HS-5 (cell line): ENCODE data around the gene GTPBP10.
"Not testable (repeated sequence)": the region's sequence is repeated elsewhere in the genome, so short reads cannot be mapped to it uniquely, and the experiment has no call there.

Source experiments
- DNase-seq: peaks from one replicate; pipeline ENCODE4 v3.0.0-alpha.2; 2012; ENCODE audit warnings: low read depth

The GTPBP10 gene, protein sequence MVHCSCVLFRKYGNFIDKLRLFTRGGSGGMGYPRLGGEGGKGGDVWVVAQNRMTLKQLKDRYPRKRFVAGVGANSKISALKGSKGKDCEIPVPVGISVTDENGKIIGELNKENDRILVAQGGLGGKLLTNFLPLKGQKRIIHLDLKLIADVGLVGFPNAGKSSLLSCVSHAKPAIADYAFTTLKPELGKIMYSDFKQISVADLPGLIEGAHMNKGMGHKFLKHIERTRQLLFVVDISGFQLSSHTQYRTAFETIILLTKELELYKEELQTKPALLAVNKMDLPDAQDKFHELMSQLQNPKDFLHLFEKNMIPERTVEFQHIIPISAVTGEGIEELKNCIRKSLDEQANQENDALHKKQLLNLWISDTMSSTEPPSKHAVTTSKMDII

DNA sequence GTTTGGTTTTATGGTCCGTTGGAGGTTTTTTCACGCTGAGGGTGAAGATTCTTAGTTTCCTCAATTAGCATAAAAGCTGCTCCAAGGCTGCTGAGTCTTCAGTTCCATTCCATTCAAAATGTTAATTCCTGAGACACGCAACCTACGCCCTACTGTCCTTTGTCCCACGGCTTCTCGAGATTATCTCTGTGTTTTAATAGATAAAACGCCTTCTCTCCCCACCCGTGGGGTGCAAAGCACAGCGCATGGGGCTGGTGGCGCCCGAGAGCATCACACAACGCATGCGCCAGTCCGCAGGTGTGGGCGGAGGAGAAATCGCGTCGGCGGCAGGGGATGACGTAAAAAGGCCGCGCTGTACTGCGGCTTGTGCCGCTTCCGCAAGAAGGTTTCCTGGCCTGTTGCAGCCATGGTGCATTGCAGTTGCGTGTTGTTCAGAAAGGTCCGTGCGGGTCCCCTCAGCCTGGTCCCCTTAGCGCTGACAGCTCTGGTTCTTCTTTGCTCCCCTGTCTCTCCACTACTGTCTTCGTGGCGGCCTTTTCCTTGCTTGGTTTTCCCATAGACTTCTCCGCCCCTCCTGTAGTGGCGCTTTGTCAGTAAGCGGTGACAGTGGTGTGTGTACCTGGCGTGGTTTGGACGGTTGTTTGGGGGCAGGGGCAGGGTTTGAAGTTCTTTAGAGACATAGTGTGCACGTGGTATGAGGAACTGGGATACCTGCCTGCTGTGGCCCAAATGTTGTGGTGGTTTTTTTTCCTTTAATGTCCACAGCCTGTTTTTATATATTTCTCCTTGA lies at the start of gene GTPBP10:
Gene GTPBP10 (plus strand): TSS at position 381 of the 790 bp plus-strand sequence. CDS start 26 bp downstream, at position 407.
- peak; percentile 58 for DNase-seq

DNA sequence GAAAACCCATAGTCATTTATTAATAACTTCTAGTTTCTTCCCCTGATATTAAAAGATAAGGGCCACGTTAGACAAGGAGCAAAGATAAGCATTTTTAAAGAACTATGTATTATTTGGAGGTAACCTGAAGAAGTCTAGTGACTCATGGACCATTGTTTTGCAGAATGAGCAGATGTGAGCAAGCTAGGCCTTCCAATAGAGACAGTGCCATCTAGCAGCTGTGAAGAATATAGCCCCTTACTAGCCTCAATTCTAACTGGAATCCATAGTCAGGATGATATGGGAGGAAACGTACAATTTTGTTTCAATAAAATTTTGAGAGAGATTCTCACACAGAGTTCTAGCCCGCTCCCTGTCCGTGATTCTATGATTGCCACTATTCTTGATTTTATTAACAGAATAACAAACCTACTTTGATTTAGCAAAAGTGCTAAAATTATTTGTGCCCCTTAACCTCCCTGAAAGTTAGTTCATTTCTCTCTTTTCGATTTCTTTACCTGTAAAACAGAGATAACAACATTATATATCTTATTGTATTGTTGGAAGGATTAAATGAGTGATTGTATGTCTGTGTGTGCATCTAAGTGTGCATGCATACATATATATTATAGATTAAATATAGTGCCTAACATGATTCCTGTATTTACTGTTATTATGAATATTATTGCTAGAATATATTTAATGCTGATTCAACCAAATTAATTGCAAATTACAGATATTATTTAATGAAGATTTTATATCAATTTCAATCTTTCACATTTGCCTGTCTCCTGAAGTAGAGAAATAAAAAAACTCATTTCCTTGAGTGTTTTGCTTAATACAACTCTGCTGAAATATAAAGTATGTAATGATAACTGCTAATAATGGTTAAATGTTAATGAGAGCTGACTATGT lies 48.1 kb upstream of the GTPBP10 start:
- DNase-seq: peak; percentile 32

DNA sequence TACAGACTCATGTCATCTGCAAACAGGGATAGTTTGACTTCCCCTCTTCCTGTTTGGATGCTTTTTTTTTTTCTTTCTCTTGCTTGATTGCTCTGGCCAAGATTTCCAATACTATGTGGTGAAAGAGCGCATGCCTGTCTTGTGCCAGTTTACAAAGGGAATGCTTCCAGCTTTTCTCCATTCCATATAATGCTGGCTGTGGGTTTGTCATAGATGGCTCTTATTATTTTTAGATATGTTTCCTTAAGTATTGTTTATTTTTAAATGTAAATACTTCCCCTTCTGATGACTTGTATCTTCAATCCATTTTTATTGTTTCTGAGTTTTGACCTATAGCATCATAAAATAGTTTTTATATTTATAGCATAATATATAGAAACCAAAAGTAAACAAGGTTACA lies 43.3 kb upstream of the GTPBP10 start:
- DNase-seq: no peak

DNA sequence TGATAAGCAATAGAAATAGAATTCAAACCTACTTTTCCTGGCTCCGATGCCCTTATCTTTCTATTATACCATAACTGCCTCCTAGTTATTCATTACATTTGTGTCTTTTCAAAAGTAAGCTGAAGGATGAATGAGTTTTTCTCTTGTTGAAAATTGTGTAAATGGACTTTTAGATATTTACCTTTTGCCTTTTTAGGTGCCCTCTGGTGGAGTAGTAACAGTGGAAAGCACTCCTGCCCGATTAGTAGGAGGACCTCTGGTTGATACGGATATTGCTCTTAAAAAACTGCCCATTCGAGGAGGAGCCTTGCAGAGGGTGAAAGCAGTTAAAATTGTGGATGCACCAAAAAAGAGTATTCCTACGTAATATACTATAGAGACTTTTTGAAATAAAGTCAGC lies 36.6 kb upstream of the GTPBP10 start:
- no peak for DNase-seq

DNA sequence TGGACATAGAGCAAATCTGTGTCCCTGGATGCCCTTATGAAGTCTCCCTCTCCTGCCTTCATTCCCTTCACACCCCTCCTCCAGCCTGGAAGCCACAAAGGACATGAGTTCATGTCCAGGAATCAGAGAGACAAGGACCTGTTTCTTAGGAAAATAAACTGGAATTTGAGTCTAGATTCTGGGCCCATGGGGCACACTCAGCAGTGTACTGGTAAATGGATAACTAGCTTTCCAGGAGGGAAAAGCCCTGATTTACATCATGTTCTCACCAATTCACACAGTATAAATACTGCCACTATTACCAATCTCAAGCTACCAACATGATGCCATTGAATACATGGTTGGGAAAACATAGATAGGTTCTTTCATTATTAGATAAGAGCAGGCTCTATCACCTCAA lies 35.3 kb upstream of the GTPBP10 start:
- no peak for DNase-seq

DNA sequence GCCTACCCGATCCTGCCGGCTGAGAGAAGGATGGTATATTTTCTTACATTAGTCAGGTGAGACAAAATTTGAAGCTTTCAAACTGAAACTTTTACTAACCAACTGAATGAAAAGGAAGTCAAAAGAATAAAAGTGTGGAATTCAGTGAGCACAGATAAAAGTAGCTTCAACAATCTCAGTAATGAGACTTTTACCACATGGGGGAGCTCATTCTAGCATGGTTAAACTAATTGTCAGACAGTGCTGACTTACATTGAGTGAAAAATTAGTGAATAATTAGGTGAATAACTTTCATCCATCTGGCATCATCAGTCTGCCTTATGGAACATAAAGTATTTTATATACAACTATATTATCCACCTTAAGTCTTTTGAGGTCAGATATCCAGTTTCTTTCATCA lies 33.8 kb upstream of the GTPBP10 start:
- no peak for DNase-seq

DNA sequence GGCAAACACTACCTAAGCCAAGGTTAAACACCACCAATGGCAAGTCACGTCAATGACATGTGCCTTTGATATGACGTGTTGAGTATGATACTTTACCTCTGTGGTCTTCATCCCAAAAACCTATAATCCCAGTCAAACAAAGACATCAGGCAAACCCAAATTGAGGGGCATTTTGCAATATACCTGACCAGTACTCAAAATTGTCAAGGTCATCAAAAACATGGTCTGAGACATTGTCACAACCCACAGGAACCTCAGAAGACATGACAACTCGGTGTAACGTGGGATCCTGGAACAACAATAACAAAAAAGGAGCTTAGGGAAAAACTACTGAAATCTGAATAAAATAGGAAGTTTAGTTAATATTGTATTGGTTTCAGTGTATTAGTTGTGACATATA lies 32.6 kb upstream of the GTPBP10 start:
- no peak for DNase-seq

DNA sequence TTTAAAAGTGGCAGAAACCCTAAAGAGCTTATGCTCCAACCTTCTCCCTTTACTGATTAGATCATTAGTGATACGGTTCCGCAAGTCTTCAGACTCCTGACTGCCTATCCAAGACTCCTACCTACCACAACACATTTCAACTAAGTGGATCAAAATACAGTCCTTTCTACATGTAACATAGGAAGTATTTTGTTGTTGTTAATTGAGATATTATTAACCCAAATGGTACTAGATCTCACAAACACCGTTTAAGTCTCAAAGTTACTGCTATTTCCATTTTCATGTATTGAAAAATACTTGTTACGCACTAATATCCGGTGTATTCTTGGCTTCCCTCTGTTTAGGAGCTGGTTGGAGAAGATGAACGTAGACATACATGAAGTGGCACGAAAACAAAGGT lies 26.5 kb upstream of the GTPBP10 start:
- DNase-seq: no peak

DNA sequence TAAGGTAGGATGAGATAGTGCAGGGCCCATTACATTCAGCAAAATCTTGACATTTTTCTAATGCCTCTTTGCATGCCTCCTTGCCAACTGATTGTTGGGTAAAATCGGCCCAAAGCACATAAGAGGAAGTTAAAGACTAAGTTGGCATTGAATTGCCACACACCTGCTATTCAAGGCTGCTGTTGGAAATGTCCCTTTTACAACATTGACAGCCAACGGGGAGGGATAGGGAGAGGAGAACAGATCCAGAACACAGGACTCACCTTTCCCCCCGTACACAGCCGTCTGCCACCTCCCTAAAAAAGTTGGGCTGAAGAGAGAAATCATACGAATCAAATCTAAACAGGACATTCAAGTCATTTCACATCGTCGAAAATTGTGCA lies 26.1 kb upstream of the GTPBP10 start:
- DNase-seq: no peak

DNA sequence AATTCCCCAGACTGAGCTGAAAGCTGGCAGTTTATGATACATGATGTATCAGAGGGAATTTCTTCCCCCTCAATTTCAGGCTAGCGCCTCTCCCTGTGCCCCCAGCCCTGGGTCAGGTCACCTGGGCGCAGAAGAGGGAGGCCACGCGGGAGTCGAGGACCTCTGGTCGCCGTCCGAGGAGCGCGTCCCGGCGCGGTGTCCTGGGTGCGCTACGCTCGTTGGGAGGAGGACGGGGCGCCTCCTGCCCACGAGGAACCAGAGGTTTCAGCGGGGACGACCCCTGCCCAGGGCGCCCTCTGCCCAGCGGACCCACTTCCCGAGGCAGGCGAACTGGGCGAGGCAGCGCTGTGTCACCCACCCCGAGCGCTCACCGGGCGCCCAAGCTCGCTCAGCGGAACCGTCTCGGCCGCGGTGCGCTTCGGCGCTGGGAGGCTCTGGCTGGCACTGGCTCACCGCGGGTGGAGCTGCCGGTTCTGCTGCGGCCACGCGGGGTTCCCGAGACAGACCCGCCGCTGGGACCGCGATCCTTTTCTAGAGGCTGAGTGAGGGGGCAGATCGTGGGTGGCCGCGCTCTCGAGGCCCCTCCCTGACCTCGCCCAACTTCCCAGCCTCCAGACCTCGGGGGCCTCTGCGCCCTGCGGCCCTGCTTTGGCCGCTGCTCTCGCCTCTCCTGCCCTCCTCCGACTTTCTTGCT lies 25.6 kb upstream of the GTPBP10 start, which contains the start of gene FAM237B:
Gene FAM237B (minus strand): TSS at position 504 of the 694 bp plus-strand sequence. CDS start 1,556 bp downstream, outside the sequence.
- no peak for DNase-seq

DNA sequence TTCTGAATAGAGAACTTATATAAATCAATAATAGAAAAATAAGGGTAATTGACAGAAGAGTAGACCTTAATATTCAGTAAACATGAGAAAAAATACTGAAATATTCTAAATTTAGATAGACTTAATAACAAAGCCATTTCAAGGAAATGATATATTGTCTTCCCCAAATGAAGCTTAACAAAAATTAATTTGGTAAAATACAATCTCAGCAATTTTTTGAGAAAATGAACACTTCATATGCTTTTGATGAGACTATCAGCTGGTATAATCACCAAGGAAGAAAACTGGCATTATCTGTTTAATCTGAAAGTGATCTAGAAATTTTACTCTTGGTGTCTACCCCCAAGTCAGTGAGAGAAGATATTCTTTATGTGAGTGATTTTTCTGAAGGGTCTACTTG lies 23.7 kb upstream of the GTPBP10 start:
- no peak for DNase-seq

DNA sequence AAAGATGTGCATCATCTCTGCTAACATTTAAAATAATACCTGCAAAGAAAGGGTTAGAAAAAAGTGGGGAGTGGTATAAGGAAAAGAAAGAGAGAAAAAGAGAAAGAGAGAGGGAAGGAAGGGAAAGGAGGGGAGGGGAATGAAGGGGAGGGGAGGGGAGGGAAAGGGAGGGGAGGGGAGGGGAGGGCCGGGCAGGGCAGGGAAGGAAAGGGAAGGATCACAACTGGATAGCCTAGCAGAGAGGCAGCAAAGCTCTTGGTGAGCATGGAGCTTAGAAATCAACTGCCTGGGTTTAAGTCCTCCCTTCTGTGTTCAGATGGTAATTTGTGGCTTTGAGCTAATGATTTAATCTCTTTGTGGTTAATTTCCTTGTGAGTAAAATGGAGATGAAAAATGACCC lies 20.0 kb upstream of the GTPBP10 start:
- no peak for DNase-seq

DNA sequence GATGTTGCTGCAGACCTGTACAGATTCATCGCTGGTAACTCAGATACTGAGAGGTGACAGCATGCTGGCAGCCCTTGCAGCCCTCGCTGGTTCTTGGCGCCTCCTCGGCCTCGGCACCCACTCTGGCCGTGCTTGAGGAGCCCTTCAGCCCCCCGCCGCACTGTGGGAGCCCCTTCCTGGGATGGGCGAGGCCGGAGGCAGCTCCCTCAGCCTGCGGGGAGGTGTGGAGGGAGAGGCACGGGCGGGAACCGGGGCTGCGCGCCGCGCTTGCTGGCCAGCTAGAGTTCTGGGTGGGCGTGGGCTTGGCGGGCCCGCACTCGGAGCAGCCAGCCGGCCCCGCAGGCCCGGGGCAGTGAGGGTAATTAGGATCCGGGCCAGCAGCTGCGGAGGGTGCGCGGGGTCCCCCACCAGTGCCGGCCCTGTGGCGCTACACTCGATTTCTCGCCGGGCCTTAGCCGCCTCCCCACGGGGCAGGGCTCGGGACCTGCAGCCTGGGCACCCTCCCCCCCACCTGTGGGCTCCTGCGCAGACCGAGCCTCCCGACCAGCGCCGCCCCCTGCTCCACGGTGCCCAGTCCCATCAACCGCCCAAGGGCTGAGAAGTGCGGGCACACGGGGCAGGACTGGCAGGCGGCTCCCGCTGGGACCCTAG lies 12.2 kb upstream of the GTPBP10 start:
- DNase-seq: no peak

DNA sequence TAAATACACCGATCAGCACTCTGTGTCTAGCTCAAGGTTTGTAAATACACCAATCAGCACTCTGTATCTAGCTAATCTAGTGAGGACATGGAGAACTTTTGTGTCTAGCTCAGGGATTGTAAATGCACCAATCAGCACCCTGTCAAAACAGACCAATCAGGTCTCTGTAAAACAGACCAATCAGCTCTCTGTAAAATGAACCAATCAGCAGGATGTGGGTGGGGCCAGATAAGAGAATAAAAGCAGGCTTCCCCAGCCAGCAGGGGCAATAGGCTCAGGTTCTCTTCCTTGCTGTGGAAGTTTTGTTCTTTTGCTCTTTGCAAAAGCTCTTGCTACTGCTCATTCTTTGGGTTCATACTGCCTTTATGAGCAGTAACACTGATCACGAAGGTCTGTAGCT lies 11.6 kb upstream of the GTPBP10 start:
- not testable (repeated sequence) for DNase-seq

DNA sequence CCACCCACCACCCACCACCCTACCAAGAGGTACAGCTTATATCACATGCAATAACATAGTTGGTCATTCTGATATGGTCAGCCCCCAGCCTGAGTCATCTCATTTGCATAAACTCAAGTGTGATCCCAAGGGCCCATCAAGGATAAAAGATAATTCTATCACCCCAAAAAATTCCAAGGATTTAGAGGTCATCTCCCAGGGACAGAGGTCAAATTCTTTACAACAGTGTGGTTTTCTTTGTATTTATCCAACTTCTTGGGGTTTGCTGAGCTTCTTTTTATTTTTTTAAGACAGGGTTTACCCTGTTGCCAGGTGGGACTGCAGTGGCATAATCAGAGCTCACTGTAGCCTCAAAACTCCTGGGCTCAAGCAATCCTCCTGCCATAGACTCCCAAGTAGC lies 9.4 kb upstream of the GTPBP10 start:
- peak; percentile 15 for DNase-seq

DNA sequence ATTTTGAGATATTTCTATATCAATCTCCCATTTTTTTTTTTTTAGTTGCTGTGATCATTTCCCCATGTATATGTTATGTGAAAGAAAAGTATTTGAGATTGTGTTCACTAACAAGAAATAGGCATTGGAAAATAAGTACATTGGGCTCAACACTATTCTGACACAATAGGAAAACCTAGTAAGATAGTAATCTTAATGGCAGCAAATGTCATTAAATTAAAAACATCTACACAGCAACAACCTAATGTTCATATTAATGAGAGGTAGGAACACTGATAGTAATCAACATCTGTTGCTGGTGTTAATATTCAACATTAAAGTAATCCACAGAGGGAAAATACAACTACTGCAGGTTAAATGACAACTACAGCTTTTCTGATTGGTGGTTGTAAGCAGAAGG lies 1.5 kb upstream of the GTPBP10 start:
- no peak for DNase-seq

DNA sequence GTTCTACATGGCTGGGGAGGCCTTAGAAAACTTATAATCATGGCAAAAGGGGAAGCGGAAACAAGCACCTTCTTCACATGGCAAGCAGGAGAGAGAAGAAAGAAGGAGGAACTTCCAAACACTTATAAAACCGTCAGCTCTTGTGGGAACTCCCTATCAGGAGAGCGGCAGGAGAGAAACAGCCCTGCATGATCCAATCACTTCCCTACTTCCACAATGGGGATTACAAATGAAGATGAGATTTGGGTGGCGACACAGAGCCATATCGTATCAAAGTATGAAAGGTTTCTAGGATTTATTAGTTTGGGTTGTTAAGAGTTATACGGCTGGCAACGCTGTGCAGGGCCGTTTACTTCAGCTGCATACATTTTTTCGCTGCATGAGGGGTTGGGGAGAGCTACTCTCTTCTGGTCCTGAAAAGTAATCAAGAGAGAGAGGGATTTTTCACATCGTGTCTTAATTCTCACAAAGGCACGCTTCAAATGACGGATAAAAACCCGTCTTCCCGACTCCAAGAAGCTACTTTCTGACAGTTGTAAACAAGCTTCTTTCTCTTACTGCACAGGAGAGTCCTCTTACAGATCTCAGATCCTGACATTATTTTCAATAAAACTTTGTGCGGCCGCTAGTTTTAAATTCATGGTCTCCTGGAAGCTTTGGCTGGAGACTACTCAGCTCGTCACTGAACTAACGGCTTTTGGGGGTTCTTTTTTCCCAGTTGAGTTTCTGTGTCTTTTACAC lies 751 bp upstream of the GTPBP10 start:
- peak; percentile 10 for DNase-seq

DNA sequence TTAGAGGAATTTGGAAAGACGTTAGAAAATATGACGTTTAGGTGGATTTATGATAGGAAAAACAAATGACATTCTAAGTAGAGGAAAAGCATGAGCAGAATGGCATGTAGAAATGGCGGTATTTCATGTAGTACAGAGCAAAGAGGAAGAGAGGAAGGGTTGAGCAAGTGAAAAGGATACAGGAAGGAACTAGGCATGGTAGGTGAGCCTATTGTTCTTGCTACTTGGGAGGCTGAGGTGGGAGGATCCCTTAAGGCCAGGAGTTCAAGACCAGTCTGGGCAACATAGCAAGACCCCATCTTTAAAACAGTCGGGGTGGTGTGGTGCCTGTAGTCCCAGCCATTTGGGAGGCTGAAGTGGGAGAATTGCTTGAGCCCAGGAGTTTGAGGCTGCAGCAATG lies 1.2 kb downstream of the GTPBP10 start:
- DNase-seq: no peak

DNA sequence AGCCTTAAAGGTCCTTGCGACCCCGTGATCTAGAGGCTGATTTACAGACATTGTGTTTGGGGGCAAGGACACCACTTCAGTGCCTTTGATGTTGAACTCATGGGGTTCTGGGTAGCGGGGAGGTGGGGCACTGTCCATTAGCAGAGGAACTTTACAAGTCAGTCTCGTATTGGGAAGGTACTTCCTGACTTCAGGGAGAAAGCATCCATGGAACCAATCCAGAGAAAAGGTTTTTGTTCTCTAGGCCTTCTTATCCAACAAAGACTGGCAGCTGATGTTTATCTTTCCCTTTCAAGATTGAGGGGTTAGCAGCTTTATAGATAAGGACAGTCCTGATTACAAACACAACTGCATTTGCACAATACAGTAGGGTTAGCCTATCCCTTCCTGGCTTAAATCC lies 2.8 kb downstream of the GTPBP10 start:
- DNase-seq: no peak

DNA sequence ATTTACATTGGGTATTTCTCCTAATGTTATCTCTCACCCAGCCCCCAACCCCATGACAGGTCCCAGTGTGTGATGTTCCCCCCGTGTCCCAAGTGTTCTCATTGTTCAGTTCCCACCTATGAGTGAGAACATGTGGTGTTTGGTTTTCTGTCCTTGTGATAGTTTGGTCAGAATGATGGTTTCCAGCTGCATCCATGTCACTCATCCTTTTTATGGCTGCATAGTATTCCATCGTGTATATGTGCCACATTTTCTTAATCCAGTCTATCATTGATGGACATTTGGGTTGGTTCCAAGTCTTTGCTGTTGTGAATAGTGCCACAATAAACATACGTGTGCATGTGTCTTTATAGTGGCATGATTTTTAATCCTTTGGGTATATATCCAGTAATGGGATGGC lies 3.5 kb downstream of the GTPBP10 start:
- not testable (repeated sequence) for DNase-seq
